ENCODE data around the gene MRPL4. TPM values are rescaled to one million over a fixed set of nuclear protein-coding genes. Genes with fewer than 3 reads are reported as not detected.
A peak's percentile ranks its signal among the peaks of the same experiment; 100 is the strongest.

MRPL4 gene
- total and polyA plus RNA-seq, 10 of the 15 experiments (the other 5 are each of a cell fraction or from before 2014, with no cell fraction given): 0.79 to 221 (median 112) TPM

DNA sequence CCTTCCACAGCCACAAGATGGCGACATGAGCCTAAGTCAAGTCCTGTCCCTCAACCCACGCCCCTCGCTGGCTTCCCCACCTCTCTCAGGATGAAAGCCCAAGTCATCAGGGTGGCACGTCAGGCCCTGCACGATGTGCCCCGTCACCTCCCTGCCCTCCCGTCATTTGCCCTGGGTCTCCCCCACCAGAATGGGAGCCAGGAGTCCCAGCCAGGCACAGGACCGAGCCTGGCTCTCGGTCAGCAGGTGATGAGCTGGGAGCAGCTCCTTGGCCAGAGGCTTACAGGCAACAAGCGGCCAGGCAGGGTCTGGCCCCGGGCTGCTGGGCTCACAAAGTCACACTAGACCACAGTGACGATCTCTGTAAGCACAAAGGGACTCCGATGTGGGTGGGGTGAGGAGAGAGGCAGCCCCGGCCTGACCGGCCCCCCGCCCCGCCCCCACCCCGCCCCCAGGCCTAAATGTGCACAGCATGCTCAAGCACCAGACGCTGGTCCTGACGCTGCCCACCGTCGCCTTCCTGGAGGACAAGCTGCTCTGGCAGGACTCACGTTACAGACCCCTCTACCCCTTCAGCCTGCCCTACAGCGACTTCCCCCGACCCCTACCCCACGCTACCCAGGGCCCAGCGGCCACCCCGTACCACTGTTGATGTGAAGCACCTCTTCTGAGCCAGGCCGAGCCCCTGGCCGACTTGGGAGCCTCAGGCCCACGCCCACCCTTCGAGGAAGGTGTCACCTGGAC lies 7.3 kb downstream of the MRPL4 start (continued):
- no peak for TF ChIP-seq YBX1 (IDR thresholded peaks at IDR 0.05)
- TF ChIP-seq, protein P1, sequence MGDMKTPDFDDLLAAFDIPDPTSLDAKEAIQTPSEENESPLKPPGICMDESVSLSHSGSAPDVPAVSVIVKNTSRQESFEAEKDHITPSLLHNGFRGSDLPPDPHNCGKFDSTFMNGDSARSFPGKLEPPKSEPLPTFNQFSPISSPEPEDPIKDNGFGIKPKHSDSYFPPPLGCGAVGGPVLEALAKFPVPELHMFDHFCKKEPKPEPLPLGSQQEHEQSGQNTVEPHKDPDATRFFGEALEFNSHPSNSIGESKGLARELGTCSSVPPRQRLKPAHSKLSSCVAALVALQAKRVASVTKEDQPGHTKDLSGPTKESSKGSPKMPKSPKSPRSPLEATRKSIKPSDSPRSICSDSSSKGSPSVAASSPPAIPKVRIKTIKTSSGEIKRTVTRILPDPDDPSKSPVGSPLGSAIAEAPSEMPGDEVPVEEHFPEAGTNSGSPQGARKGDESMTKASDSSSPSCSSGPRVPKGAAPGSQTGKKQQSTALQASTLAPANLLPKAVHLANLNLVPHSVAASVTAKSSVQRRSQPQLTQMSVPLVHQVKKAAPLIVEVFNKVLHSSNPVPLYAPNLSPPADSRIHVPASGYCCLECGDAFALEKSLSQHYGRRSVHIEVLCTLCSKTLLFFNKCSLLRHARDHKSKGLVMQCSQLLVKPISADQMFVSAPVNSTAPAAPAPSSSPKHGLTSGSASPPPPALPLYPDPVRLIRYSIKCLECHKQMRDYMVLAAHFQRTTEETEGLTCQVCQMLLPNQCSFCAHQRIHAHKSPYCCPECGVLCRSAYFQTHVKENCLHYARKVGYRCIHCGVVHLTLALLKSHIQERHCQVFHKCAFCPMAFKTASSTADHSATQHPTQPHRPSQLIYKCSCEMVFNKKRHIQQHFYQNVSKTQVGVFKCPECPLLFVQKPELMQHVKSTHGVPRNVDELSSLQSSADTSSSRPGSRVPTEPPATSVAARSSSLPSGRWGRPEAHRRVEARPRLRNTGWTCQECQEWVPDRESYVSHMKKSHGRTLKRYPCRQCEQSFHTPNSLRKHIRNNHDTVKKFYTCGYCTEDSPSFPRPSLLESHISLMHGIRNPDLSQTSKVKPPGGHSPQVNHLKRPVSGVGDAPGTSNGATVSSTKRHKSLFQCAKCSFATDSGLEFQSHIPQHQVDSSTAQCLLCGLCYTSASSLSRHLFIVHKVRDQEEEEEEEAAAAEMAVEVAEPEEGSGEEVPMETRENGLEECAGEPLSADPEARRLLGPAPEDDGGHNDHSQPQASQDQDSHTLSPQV (IDR thresholded peaks at IDR 0.05): no peak
- TF ChIP-seq JUND (IDR thresholded peaks at IDR 0.05; ENCODE audit: low read depth, low read length): no peak
- no peak for TF ChIP-seq ASH2L (IDR thresholded peaks at IDR 0.05; ENCODE audit: borderline replicate concordance, low read depth)
- TF ChIP-seq EED (IDR thresholded peaks at IDR 0.05; ENCODE audit: low read depth): no peak
- no peak for TF ChIP-seq USF1 (IDR thresholded peaks at IDR 0.05; ENCODE audit: borderline replicate concordance, extremely low read length, insufficient read depth, low read depth, low read length)
- no peak for TF ChIP-seq HDAC2 (IDR thresholded peaks at IDR 0.05)
- TF ChIP-seq CTCF (IDR thresholded peaks at IDR 0.05 in 2 of 3, conservative IDR thresholded peaks at IDR 0.05 in 1 of 3; ENCODE audit: control insufficient read depth in 2 of 3, extremely low read depth in 1 of 3, insufficient read depth in 1 of 3, low read depth in 3 of 3, low read length in 3 of 3): peak; percentile 71 to 75 (median 73)
- no peak for TF ChIP-seq CBX5 (IDR thresholded peaks at IDR 0.05; ENCODE audit: low read depth)
- TF ChIP-seq BACH1 (IDR thresholded peaks at IDR 0.05; ENCODE audit: borderline replicate concordance): no peak
- no peak for TF ChIP-seq NR2F1 (conservative IDR thresholded peaks at IDR 0.05)
- TF ChIP-seq CBFB (IDR thresholded peaks at IDR 0.05; ENCODE audit: low read depth): 0 out of 2 replicates have a peak, but pooled peaks have one; percentile 40
- TF ChIP-seq ZBTB33 (IDR thresholded peaks at IDR 0.05): no peak
- TF ChIP-seq HDAC6 (IDR thresholded peaks at IDR 0.05; ENCODE audit: unreplicated experiment): no peak
- TF ChIP-seq ZNF384 (IDR thresholded peaks at IDR 0.05; ENCODE audit: borderline replicate concordance, low read depth, low read length): no peak; the same call in 1 of the 2 replicates
- TF ChIP-seq, protein P2, sequence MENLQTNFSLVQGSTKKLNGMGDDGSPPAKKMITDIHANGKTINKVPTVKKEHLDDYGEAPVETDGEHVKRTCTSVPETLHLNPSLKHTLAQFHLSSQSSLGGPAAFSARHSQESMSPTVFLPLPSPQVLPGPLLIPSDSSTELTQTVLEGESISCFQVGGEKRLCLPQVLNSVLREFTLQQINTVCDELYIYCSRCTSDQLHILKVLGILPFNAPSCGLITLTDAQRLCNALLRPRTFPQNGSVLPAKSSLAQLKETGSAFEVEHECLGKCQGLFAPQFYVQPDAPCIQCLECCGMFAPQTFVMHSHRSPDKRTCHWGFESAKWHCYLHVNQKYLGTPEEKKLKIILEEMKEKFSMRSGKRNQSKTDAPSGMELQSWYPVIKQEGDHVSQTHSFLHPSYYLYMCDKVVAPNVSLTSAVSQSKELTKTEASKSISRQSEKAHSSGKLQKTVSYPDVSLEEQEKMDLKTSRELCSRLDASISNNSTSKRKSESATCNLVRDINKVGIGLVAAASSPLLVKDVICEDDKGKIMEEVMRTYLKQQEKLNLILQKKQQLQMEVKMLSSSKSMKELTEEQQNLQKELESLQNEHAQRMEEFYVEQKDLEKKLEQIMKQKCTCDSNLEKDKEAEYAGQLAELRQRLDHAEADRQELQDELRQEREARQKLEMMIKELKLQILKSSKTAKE (IDR thresholded peaks at IDR 0.05; ENCODE audit: low read depth, poor library complexity, severe bottlenecking): no peak

Measured in GM12878 (cell line).